ENCODE results near the gene CADM3.

- no peak for TF ChIP-seq CTCF (IDR thresholded peaks at IDR 0.05; ENCODE audit: borderline replicate concordance, extremely low read depth, low read length, poor library complexity, severe bottlenecking)
- no peak for TF ChIP-seq EZH2 (IDR thresholded peaks at IDR 0.05; ENCODE audit: borderline replicate concordance, low read depth, low read length, severe bottlenecking)
Observed at GRCh38 chr1:159223004-159223403, 51.6 kb downstream of the CADM3 start.
